Trophoblast cell (in vitro differentiated cells and primary cell): ENCODE measurements around the gene POMZP3.
"Not testable (repeated sequence)": the region's sequence is repeated elsewhere in the genome, so short reads cannot be mapped to it uniquely, and the experiment has no call there.

Experiments
- DNase-seq, 2 donors: peaks; one replicate each; pipeline ENCODE4 v3.0.0-alpha.2; 2016
- H2AFZ ChIP-seq: 2 replicates; pipeline ENCODE4 v1.6.1; 2013; ENCODE audit warnings: low read length, moderate library complexity, mild to moderate bottlenecking; ENCODE audit not compliant: insufficient read depth, poor library complexity
- H2AK5ac ChIP-seq: 2 replicates; pipeline ENCODE4 v1.6.1; 2013; ENCODE audit warnings: mild to moderate bottlenecking, low read length
- H2BK120ac ChIP-seq: 2 replicates; pipeline ENCODE4 v1.6.1; 2013; ENCODE audit warnings: low read length, mild to moderate bottlenecking, moderate library complexity; ENCODE audit not compliant: insufficient read depth, poor library complexity
- H2BK12ac ChIP-seq: 2 replicates; pipeline ENCODE4 v1.6.1; 2013; ENCODE audit warnings: mild to moderate bottlenecking, low read length, moderate library complexity
- H2BK5ac ChIP-seq: 2 replicates; pipeline ENCODE4 v1.6.1; 2013; ENCODE audit warnings: low read length, low read depth, moderate library complexity, mild to moderate bottlenecking; ENCODE audit not compliant: poor library complexity
- H3K14ac ChIP-seq: 2 replicates; pipeline ENCODE4 v1.6.1; 2013; ENCODE audit warnings: mild to moderate bottlenecking, low read length
- H3K18ac ChIP-seq: 2 replicates; pipeline ENCODE4 v1.6.1; 2013; ENCODE audit warnings: mild to moderate bottlenecking, low read length
- H3K23ac ChIP-seq: 2 replicates; pipeline ENCODE4 v1.6.1; 2013; ENCODE audit warnings: low read length
- H3K27ac ChIP-seq: 2 replicates; pipeline ENCODE4 v1.5.1; 2013; ENCODE audit warnings: low read depth, mild to moderate bottlenecking, inconsistent platforms, low read length, moderate library complexity
- H3K27me3 ChIP-seq: 2 replicates; pipeline ENCODE4 v1.6.1; 2013; ENCODE audit warnings: inconsistent platforms, mild to moderate bottlenecking, low read length, moderate library complexity; ENCODE audit not compliant: insufficient read depth
- H3K36me3 ChIP-seq, 2 experiments: 1 replicate in 1 of 2; 2 replicates in 1 of 2; pipeline ENCODE4 v1.6.1; 2013; ENCODE audit warnings: low read length in 2 of 2, mild to moderate bottlenecking in 2 of 2, moderate library complexity in 1 of 2; ENCODE audit not compliant: insufficient read depth in 2 of 2, control insufficient read depth in 1 of 2
- H3K4ac ChIP-seq: 2 replicates; pipeline ENCODE4 v1.6.1; 2013; ENCODE audit warnings: low read depth, mild to moderate bottlenecking, low read length, moderate library complexity
- H3K4me1 ChIP-seq, 2 experiments: 1 replicate in 1 of 2; 2 replicates in 1 of 2; pipeline ENCODE4 v1.6.1; 2013; ENCODE audit warnings: low read length in 2 of 2, mild to moderate bottlenecking in 2 of 2, moderate library complexity in 1 of 2; ENCODE audit not compliant: insufficient read depth in 2 of 2, control insufficient read depth in 1 of 2
- H3K4me2 ChIP-seq: 2 replicates; pipeline ENCODE4 v1.6.1; 2013; ENCODE audit warnings: inconsistent platforms, mild to moderate bottlenecking, low read length, moderate library complexity
- H3K4me3 ChIP-seq: 2 replicates; pipeline ENCODE4 v1.5.1; 2013; ENCODE audit warnings: mild to moderate bottlenecking, low read depth, low read length, inconsistent platforms
- H3K79me1 ChIP-seq: one replicate; pipeline ENCODE4 v1.6.1; 2013; ENCODE audit warnings: low read length
- H3K79me2 ChIP-seq: 2 replicates; pipeline ENCODE4 v1.6.1; 2013; ENCODE audit warnings: low read length, mild to moderate bottlenecking; ENCODE audit not compliant: control insufficient read depth, insufficient read depth, poor library complexity
- H3K9ac ChIP-seq: 2 replicates; pipeline ENCODE4 v1.6.1; 2013; ENCODE audit warnings: mild to moderate bottlenecking, low read length
- H3K9me3 ChIP-seq: 2 replicates; pipeline ENCODE4 v1.6.1; 2013; ENCODE audit warnings: low read depth, mild to moderate bottlenecking, control low read depth, inconsistent platforms, low read length; ENCODE audit not compliant: insufficient read depth
- H4K12ac ChIP-seq: 2 replicates; pipeline ENCODE4 v1.6.1; 2013; ENCODE audit warnings: low read depth, mild to moderate bottlenecking, low read length, moderate library complexity
- H4K8ac ChIP-seq: 2 replicates; pipeline ENCODE4 v1.6.1; 2013; ENCODE audit warnings: low read depth, mild to moderate bottlenecking, low read length, moderate library complexity
- H4K91ac ChIP-seq: one replicate; pipeline ENCODE4 v1.6.1; 2013; ENCODE audit warnings: low read depth, mild to moderate bottlenecking, low read length, moderate library complexity
- WGBS: extraction: QIAGEN DNeasy Blood & Tissue Kit; methylation state at CpG from one replicate; pipeline ENCODE4 v1.1.7; 2013; ENCODE audit warnings: missing lambda C conversion rate; ENCODE audit not compliant: insufficient read length, insufficient coverage; ENCODE audit errors: extremely low coverage; 5-methylcytosine and 5-hydroxymethylcytosine counted together

The POMZP3 gene

DNA sequence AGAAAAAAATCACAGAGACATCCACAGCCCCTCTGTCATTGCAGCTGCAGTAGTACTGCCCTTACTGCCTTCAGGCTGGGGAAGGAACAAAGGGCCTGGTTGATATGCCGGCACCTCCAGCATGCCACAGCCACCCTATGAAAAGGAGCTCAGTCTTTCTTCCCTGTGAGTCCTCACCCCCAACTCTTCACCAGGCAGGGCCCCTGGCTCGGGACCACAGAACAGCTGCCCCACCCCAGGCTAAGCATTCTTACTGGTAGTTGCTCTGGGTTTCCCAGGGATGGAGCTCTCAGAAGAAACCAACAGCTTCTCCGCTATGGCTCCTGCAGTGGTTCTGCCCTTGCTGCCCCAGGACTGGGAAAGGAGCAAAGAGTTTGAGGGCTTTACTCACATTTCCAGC is 36.0 kb downstream of the POMZP3 start:
- H3K4me1 ChIP-seq, H2BK120ac ChIP-seq, H2AK5ac ChIP-seq, H3K9me3 ChIP-seq, DNase-seq, H3K79me1 ChIP-seq, H2BK12ac ChIP-seq, H3K18ac ChIP-seq, H3K79me2 ChIP-seq, H3K4me2 ChIP-seq, H3K36me3 ChIP-seq, H3K27ac ChIP-seq, H3K4me3 ChIP-seq, H4K12ac ChIP-seq, H3K9ac ChIP-seq, H3K27me3 ChIP-seq, H4K8ac ChIP-seq, H3K14ac ChIP-seq, H2AFZ ChIP-seq, H2BK5ac ChIP-seq, H3K4ac ChIP-seq, H4K91ac ChIP-seq, H3K23ac ChIP-seq: not testable (repeated sequence)
- WGBS: no CpG with 5 or more reads among the region's 3 CpGs

DNA sequence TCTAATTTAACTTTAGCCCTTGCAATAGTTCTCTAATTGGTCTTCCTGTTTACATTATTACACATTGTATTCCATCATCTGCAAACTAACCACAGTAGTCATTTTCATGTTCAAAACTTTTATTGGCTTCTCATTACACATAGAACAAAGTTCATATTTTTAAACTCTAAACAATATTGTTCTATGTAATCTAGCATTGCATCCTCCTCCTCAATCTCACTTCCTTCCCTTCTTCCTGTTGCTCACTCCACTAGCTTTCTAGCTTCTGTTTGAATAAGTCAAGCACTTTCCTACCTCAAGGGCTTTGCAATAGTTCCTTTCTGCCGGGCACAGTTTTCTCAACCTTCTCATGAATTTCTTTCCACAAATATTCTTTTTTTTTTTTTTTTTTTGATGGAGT is 38.5 kb downstream of the POMZP3 start:
- H3K23ac ChIP-seq, H3K4me2 ChIP-seq, H2AFZ ChIP-seq, H4K91ac ChIP-seq, H2BK12ac ChIP-seq, H3K9ac ChIP-seq, H3K79me1 ChIP-seq, H3K9me3 ChIP-seq, H2BK5ac ChIP-seq, H3K27ac ChIP-seq, H2AK5ac ChIP-seq, H2BK120ac ChIP-seq, H3K14ac ChIP-seq, H3K79me2 ChIP-seq, DNase-seq, H4K8ac ChIP-seq, H3K27me3 ChIP-seq, H4K12ac ChIP-seq, H3K4me1 ChIP-seq, H3K4me3 ChIP-seq, H3K36me3 ChIP-seq, H3K4ac ChIP-seq, H3K18ac ChIP-seq: not testable (repeated sequence)
- no CpG with 5 or more reads among the region's 1 CpG for WGBS

- H2BK120ac ChIP-seq, H3K14ac ChIP-seq, H3K4ac ChIP-seq, H4K12ac ChIP-seq, H3K36me3 ChIP-seq, H3K9me3 ChIP-seq, H3K4me2 ChIP-seq, H2AK5ac ChIP-seq, H2BK12ac ChIP-seq, H3K79me2 ChIP-seq, H3K9ac ChIP-seq, H4K91ac ChIP-seq, DNase-seq, H4K8ac ChIP-seq, H3K18ac ChIP-seq, H3K23ac ChIP-seq, H3K27ac ChIP-seq, H3K79me1 ChIP-seq, H3K27me3 ChIP-seq, H2AFZ ChIP-seq, H2BK5ac ChIP-seq, H3K4me1 ChIP-seq, H3K4me3 ChIP-seq: not testable (repeated sequence)
- WGBS: no CpG with 5 or more reads among the region's 2 CpGs
These were observed 40.3 kb downstream of the POMZP3 start for GRCh38 chr7:76586585-76587315.

DNA sequence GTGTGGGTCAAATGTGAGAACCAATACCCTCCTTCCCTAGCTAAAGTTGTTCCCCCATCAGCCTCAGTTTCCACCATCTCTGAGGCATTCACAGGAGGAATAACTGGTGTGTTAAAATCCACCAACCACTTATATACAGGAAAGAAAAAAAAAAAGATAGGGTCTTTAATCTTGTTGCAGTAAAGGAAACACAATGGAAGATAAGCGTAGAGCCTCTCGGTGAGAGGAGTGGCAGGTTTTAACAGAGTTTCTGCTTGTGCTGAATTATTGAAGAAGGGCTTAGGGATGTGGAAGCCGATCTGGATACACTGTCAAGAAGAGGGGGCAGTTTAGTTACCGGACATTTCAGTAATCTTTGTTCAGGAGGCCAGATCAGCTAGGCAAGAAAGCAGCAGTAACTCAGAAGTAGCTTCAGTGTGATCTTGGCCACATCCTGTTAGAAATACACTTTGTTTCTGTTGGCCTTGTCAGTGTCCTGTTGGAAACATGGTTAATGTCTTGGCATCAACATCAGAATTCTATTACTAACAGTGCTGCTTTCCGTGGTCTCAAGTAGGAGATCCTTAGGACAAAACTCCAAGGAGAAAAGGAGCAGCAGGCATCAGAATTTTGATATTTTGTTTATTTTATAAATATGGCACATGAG is 43.3 kb downstream of the POMZP3 start:
- not testable (repeated sequence) for H2AK5ac ChIP-seq, H3K4me1 ChIP-seq, H3K14ac ChIP-seq, H3K4me3 ChIP-seq, H3K9me3 ChIP-seq, H3K36me3 ChIP-seq, DNase-seq, H3K79me1 ChIP-seq, H3K4ac ChIP-seq, H3K9ac ChIP-seq, H4K8ac ChIP-seq, H3K79me2 ChIP-seq, H3K27me3 ChIP-seq, H3K27ac ChIP-seq, H3K18ac ChIP-seq, H2BK12ac ChIP-seq, H2BK5ac ChIP-seq, H4K91ac ChIP-seq, H2AFZ ChIP-seq, H3K23ac ChIP-seq, H4K12ac ChIP-seq, H3K4me2 ChIP-seq, H2BK120ac ChIP-seq
- no CpG with 5 or more reads among the region's 5 CpGs for WGBS
